ENCODE results near the gene IGFBP3. TPM values are rescaled to one million over a fixed set of nuclear protein-coding genes. Genes with fewer than 3 reads are reported as not detected.

Gene IGFBP3
- total RNA-seq, 1 donor from 2014 or later, result 12.1 TPM

DNA sequence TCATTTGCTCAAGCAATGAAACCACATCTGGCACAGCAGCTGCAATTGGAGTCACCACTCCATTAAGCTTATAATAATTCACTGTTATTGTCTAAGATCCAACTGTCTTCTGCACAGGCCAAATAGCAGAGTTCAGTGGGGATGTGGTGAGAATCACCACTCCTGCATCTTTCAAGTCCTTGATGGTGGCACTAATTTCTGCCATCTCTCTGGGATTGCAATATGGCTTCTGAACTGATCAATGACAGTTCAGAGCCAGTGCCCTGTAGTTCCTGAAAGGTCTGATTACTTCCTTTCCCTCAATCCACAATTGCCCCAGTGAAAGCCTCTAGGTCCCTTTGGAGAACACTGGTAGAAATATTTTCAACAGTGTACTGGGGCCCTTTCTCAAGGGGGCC lies 26.4 kb downstream of the IGFBP3 start:
- Histone ChIP-seq H3K27me3 (ENCODE audit: control insufficient read depth, insufficient read depth, low read length) (peaks cover 11% of the 10 kb centered on the region), H3K4me3 (ENCODE audit: low read depth, low read length) (no peak overlapping the region), H3K36me3 (ENCODE audit: control insufficient read depth, insufficient read depth, low read length) (no peaks in the 10 kb centered on the region)
- FAIRE-seq (no peak), DNase-seq (ENCODE audit: low read depth) (no peak)
- TF ChIP-seq, protein P1, sequence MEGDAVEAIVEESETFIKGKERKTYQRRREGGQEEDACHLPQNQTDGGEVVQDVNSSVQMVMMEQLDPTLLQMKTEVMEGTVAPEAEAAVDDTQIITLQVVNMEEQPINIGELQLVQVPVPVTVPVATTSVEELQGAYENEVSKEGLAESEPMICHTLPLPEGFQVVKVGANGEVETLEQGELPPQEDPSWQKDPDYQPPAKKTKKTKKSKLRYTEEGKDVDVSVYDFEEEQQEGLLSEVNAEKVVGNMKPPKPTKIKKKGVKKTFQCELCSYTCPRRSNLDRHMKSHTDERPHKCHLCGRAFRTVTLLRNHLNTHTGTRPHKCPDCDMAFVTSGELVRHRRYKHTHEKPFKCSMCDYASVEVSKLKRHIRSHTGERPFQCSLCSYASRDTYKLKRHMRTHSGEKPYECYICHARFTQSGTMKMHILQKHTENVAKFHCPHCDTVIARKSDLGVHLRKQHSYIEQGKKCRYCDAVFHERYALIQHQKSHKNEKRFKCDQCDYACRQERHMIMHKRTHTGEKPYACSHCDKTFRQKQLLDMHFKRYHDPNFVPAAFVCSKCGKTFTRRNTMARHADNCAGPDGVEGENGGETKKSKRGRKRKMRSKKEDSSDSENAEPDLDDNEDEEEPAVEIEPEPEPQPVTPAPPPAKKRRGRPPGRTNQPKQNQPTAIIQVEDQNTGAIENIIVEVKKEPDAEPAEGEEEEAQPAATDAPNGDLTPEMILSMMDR (IDR thresholded peaks at IDR 0.05; ENCODE audit: insufficient read depth, low read length, severe bottlenecking), result no peak

DNA sequence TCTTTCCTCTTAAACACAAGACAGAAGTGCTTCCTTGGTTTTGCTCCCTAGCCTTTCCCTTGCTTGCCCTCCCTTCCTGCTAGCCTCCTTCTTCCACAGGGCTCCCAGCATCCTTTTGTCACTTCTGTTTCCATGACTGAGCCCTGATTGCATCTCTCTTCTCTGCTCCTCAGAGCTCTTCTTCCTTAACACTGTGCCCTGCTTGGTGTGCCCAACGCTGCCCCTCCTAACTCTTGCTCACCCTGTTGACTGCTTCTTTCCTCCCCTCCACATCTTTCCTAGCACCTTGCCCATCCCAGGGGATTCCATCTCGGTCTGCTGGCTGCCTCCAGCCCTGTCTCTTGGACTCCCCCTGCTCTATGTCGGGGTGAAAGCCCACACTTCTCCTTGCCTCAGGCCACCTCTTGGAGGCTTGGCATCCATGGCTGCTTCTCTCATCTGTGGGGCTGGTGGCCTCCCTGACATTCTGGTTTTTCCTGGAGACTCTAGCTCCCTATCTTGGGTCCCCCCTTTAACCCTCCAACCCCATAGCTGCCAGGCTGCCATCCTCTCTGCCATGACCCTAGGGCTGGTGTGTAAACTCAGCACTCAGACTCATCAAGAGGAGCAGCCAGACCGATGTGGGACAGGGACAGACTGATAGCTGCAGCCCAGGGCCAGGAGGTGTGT lies 26.9 kb downstream of the IGFBP3 start:
- Histone ChIP-seq H3K27me3 (ENCODE audit: control insufficient read depth, insufficient read depth, low read length) (peaks cover 15% of the 10 kb centered on the region), H3K4me3 (ENCODE audit: low read depth, low read length) (no peak overlapping the region), H3K36me3 (ENCODE audit: control insufficient read depth, insufficient read depth, low read length) (no peaks in the 10 kb centered on the region)
- no peak for DNase-seq (ENCODE audit: low read depth)
- FAIRE-seq, result no peak
- TF ChIP-seq, protein P1 (IDR thresholded peaks at IDR 0.05; ENCODE audit: insufficient read depth, low read length, severe bottlenecking), result no peak

DNA sequence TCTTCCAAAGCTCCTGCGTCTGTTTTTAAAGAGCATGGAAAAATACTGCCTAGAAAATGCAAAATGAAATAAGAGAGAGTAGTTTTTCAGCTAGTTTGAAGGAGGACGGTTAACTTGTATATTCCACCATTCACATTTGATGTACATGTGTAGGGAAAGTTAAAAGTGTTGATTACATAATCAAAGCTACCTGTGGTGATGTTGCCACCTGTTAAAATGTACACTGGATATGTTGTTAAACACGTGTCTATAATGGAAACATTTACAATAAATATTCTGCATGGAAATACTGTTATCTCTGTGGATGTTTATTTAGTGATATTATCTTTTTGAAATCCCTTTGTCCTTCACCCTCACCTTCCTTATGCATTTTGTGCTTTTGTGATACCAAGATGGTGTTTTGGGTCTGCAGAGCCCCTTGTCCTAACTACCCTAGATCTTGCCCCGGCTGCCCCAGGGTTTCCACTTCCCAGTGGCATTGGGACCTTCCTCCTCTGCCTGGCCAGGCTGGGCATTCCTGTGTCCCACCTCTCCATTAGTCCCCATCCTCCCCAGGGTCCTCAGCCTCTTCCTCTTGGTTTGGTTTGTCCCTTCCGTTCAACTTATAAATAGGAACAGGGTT lies 27.6 kb downstream of the IGFBP3 start:
- H3K36me3 ChIP-seq (ENCODE audit: control insufficient read depth, insufficient read depth, low read length), result no peaks in the 10 kb centered on the region
- FAIRE-seq, result no peak
- H3K4me3 ChIP-seq (ENCODE audit: low read depth, low read length), result no peak overlapping the region
- TF ChIP-seq, protein P1 (IDR thresholded peaks at IDR 0.05; ENCODE audit: insufficient read depth, low read length, severe bottlenecking), result no peak
- peaks cover 16% of the 10 kb centered on the region for H3K27me3 ChIP-seq (ENCODE audit: control insufficient read depth, insufficient read depth, low read length)
- DNase-seq (ENCODE audit: low read depth), result no peak

DNA sequence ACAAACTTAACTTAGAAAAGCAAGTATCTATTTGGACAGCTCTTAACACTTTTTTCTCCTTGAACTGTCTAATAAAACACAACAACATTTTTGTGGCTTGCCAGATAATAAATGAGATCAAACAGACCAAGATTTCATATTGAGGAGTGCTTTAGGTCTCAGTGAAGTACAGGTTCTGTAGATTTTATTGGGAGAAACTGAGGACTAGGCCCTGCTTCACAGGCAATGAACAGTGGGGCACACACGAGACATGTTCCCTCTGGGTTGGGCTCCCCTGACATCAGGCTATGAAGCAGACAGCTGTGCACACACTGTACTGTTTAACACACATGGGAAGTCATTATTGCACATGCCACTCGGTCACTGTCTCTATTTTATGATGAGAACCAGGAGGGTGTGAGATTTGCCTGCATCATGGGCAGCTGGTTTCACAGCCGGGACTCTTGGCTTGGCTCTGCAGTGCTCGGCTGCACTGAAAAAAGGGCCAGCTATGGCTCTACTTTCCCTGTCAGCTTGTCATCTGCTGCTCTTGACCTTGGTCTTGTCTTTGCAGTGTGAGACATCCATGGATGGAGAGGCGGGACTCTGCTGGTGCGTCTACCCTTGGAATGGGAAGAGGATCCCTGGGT lies 28.6 kb downstream of the IGFBP3 start:
- TF ChIP-seq, protein P1 (IDR thresholded peaks at IDR 0.05; ENCODE audit: insufficient read depth, low read length, severe bottlenecking), result no peak
- DNase-seq (ENCODE audit: low read depth), result no peak
- Histone ChIP-seq H3K27me3 (ENCODE audit: control insufficient read depth, insufficient read depth, low read length) (peaks cover 21% of the 10 kb centered on the region), H3K36me3 (ENCODE audit: control insufficient read depth, insufficient read depth, low read length) (no peaks in the 10 kb centered on the region), H3K4me3 (ENCODE audit: low read depth, low read length) (no peak overlapping the region)
- FAIRE-seq, result no peak

DNA sequence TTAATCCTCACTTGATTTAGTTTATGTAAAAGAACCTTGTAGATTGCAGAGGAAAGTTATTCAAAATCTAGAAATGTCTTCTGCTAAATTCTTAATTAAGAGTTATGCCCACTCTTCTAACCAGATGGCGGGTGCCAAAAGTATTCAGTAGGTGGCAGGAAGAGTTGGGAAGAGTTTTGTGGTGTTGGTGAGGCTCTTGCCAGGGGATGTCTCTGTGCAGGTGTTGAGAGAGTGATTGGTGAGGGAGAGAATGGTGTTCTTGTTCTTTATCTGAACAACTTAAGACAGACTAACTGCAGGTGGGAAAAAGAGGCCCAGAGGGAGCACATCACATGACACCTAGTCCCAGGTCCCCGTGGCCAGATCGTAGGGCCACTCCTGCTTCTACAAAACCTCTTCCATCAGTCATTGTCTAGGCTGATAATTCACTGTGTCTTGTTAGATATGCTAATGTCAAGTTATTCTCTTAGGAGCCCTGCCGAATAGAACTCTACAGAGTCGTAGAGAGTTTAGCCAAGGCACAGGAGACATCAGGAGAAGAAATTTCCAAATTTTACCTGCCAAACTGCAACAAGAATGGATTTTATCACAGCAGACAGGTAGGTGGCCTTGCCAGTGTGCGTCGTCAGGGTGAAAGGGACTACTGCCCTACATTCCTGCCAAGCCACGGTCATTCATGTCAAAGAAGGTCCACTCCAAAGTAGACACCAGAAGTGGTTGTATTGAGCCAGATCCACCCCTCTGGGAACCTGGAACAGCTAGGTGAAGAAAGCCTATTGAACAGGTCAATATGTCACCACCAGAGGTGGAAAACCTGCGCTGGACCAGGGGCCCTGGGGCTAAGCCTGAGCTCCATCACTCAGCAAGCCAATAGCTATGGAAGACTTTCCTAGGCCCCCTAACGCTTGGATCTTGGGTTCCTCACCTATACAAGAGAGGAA lies 29.3 kb downstream of the IGFBP3 start:
- no peak for FAIRE-seq
- peaks cover 21% of the 10 kb centered on the region for H3K27me3 ChIP-seq (ENCODE audit: control insufficient read depth, insufficient read depth, low read length)

More for the DNA sequence above, 29.3 kb downstream of the IGFBP3 start:
- TF ChIP-seq, protein P1 (IDR thresholded peaks at IDR 0.05; ENCODE audit: insufficient read depth, low read length, severe bottlenecking), result no peak
- H3K4me3 ChIP-seq (ENCODE audit: low read depth, low read length), result no peak overlapping the region
- no peaks in the 10 kb centered on the region for H3K36me3 ChIP-seq (ENCODE audit: control insufficient read depth, insufficient read depth, low read length)
- no peak for DNase-seq (ENCODE audit: low read depth)
